ENCODE measurements around the gene MGAT3. TPM values are rescaled to one million over a fixed set of nuclear protein-coding genes. Genes with fewer than 3 reads are reported as not detected.

MGAT3 gene
- total RNA-seq, 4 donors from 2014 or later = 0.26 to 11.8 (median 9.5) TPM; not detected in 1

- TF ChIP-seq CTCF (IDR thresholded peaks at IDR 0.05) = no peak
- no peak for TF ChIP-seq POLR2A (IDR thresholded peaks at IDR 0.05)
- intact Hi-C loops (cut with DNase I; ENCODE audit: low total_unique reads) = no loop called here
- H3K9me3 ChIP-seq = no peaks in the 10 kb centered on the region
- peaks cover 8 to 37% of the 10 kb centered on the region in 2 donors for H3K4me1 ChIP-seq
- DNase-seq = no peak
- H3K4me3 ChIP-seq = no peak overlapping the region
- no peaks in the 10 kb centered on the region for H3K27me3 ChIP-seq
- peak overlapping the region; percentile 32 to 51 for H3K27ac ChIP-seq
- H3K36me3 ChIP-seq = no peaks in the 10 kb centered on the region
Measured at GRCh38 chr22:39528080-39528661, 71.4 kb downstream of the MGAT3 start.

- H3K9me3 ChIP-seq = no peaks in the 10 kb centered on the region
- H3K27me3 ChIP-seq = no peaks in the 10 kb centered on the region
- H3K4me1 ChIP-seq = peaks cover 8 to 33% of the 10 kb centered on the region in 2 donors
- intact Hi-C loops (cut with DNase I; ENCODE audit: low total_unique reads) = no loop called here
- no peaks in the 10 kb centered on the region for H3K36me3 ChIP-seq
- peak; percentile 86 to 88 for DNase-seq
- peak overlapping the region in 1 of 2 donors; percentile 2 for H3K4me3 ChIP-seq
- peak overlapping the region; percentile 35 to 51 for H3K27ac ChIP-seq
- TF ChIP-seq POLR2A (IDR thresholded peaks at IDR 0.05) = peak in 1 of 2 donors; percentile 82
- TF ChIP-seq CTCF (IDR thresholded peaks at IDR 0.05) = peak; percentile 97 to 99 (median 98)
Measured at GRCh38 chr22:39528681-39529486, 72.1 kb downstream of the MGAT3 start.

GRCh38 chr22:39529487-39529851 lies 72.7 kb downstream of the MGAT3 start:
- H3K4me3 ChIP-seq = peak overlapping the region in 1 of 2 donors; percentile 2
- peak overlapping the region; percentile 35 to 51 for H3K27ac ChIP-seq
- intact Hi-C loops (cut with DNase I; ENCODE audit: low total_unique reads) = no loop called here
- TF ChIP-seq POLR2A (IDR thresholded peaks at IDR 0.05) (no peak), CTCF (IDR thresholded peaks at IDR 0.05) (no peak)
- no peaks in the 10 kb centered on the region for H3K36me3 ChIP-seq
- H3K4me1 ChIP-seq = peaks cover 8 to 33% of the 10 kb centered on the region in 2 donors
- no peaks in the 10 kb centered on the region for H3K9me3 ChIP-seq
- H3K27me3 ChIP-seq = no peaks in the 10 kb centered on the region
- no peak for DNase-seq

GRCh38 chr22:39530116-39530515 lies 73.3 kb downstream of the MGAT3 start:
- Histone ChIP-seq H3K27ac (peak overlapping the region in 1 of 2 donors; percentile 51), H3K9me3 (no peaks in the 10 kb centered on the region), H3K36me3 (no peaks in the 10 kb centered on the region), H3K4me1 (peaks cover 8 to 35% of the 10 kb centered on the region in 2 donors), H3K27me3 (no peaks in the 10 kb centered on the region), H3K4me3 (no peak overlapping the region)
- no peak for TF ChIP-seq CTCF (IDR thresholded peaks at IDR 0.05)
- no peak for TF ChIP-seq POLR2A (IDR thresholded peaks at IDR 0.05)
- intact Hi-C loops (cut with DNase I; ENCODE audit: low total_unique reads) = no loop called here
- no peak for DNase-seq

GRCh38 chr22:39530692-39531331 lies 74.0 kb downstream of the MGAT3 start:
- intact Hi-C loops (cut with DNase I; ENCODE audit: low total_unique reads) = no loop called here
- Histone ChIP-seq H3K4me1 (peaks cover 8 to 35% of the 10 kb centered on the region in 2 donors), H3K36me3 (no peaks in the 10 kb centered on the region), H3K27me3 (no peaks in the 10 kb centered on the region), H3K4me3 (no peak overlapping the region), H3K27ac (no peak overlapping the region), H3K9me3 (no peaks in the 10 kb centered on the region)
- TF ChIP-seq POLR2A (IDR thresholded peaks at IDR 0.05) (no peak), CTCF (IDR thresholded peaks at IDR 0.05) (no peak)
- no peak for DNase-seq

Measured in uterus (tissue), 4 donors.